GM12891 (cell line): ENCODE results near the gene HNRNPU.

Source experiments
- PAX5 ChIP-seq: IDR thresholded peaks from 2 replicates; pipeline ENCODE4 v1.6.1; 2011; ENCODE audit warnings: low read length, moderate library complexity, mild to moderate bottlenecking; ENCODE audit not compliant: insufficient read depth, severe bottlenecking
- POLR2A ChIP-seq: IDR thresholded peaks from 2 replicates; pipeline ENCODE4 v1.6.1; 2011; ENCODE audit warnings: low read depth, low read length, control low read depth
- POLR2AphosphoS5 ChIP-seq: IDR thresholded peaks from 2 replicates; pipeline ENCODE4 v1.6.1; 2011; ENCODE audit warnings: low read depth, low read length, control low read depth
- POU2F2 ChIP-seq: IDR thresholded peaks from 2 replicates; pipeline ENCODE4 v1.6.1; 2011; ENCODE audit warnings: low read depth, mild to moderate bottlenecking, control low read depth, low read length, moderate library complexity
- SPI1 ChIP-seq: IDR thresholded peaks from 2 replicates; pipeline ENCODE4 v1.6.1; 2011; ENCODE audit warnings: low read depth, low read length, control low read depth
- TAF1 ChIP-seq: IDR thresholded peaks from 2 replicates; pipeline ENCODE4 v1.6.1; 2011; ENCODE audit warnings: low read depth, low read length, control low read depth

DNA sequence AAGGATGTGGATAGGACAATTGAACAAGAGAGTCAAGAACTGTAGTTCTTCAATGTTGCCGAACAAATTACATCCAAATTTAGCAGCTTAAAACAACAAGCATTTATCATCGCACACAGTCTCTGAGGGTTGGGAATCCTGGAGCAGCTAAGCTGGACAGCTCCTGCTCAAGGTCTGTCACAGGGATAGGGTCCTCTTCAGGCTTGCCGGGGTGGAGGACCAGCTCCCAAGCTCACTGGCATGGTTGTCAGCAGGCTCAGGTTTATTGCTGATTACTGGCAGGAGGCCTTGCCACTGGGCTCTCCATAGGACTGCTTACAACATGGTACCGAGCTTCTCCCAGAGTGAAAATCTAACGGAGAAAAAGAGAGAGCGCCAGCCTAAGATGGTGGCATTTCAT, 51.0 kb downstream of the HNRNPU start:
- TF ChIP-seq POLR2A (no peak), POLR2AphosphoS5 (no peak), PAX5 (no peak), TAF1 (no peak), SPI1 (no peak), POU2F2 (no peak)
